IPS-15b (cell line): ENCODE data around the gene GLRX3.

Source experiments
- H3K27me3 ChIP-seq: one replicate; pipeline ENCODE4 v1.6.1; 2013; ENCODE audit warnings: low read length; ENCODE audit not compliant: control insufficient read depth, insufficient read depth
- H3K36me3 ChIP-seq: one replicate; pipeline ENCODE4 v1.6.1; 2013; ENCODE audit warnings: low read length; ENCODE audit not compliant: control insufficient read depth, insufficient read depth
- H3K4me1 ChIP-seq: one replicate; pipeline ENCODE4 v1.6.1; 2013; ENCODE audit warnings: mild to moderate bottlenecking, low read length; ENCODE audit not compliant: control insufficient read depth, insufficient read depth
- H3K4me3 ChIP-seq: one replicate; pipeline ENCODE4 v1.5.1; 2013; ENCODE audit warnings: low read depth, low read length
- H3K9ac ChIP-seq: one replicate; pipeline ENCODE4 v1.6.1; 2013; ENCODE audit warnings: low read depth, mild to moderate bottlenecking, low read length
- H3K9me3 ChIP-seq: one replicate; pipeline ENCODE4 v1.6.1; 2013; ENCODE audit warnings: mild to moderate bottlenecking, low read length; ENCODE audit not compliant: control insufficient read depth, insufficient read depth

The GLRX3 gene

GRCh38 chr10:130192276-130192848, 56.2 kb downstream of the GLRX3 start:
- Histone ChIP-seq H3K9me3 (no peaks in the 10 kb centered on the region), H3K9ac (no peak overlapping the region), H3K36me3 (peaks cover 2% of the 10 kb centered on the region), H3K27me3 (peaks cover 3% of the 10 kb centered on the region), H3K4me1 (peaks cover 2% of the 10 kb centered on the region), H3K4me3 (no peak overlapping the region)

- Histone ChIP-seq H3K9ac (no peak overlapping the region), H3K9me3 (no peaks in the 10 kb centered on the region), H3K27me3 (peaks cover 3% of the 10 kb centered on the region), H3K4me3 (no peak overlapping the region), H3K4me1 (peaks cover 2% of the 10 kb centered on the region), H3K36me3 (peaks cover 2% of the 10 kb centered on the region)
Observed at GRCh38 chr10:130193033-130193432, 56.8 kb downstream of the GLRX3 start.

GRCh38 chr10:130193493-130194193, 57.5 kb downstream of the GLRX3 start:
- H3K9me3 ChIP-seq, result no peaks in the 10 kb centered on the region
- no peak overlapping the region for H3K4me3 ChIP-seq
- peaks cover 2% of the 10 kb centered on the region for H3K4me1 ChIP-seq
- H3K36me3 ChIP-seq, result peaks cover 2% of the 10 kb centered on the region
- no peak overlapping the region for H3K9ac ChIP-seq
- H3K27me3 ChIP-seq, result peaks cover 3% of the 10 kb centered on the region

GRCh38 chr10:130194194-130194990, 58.2 kb downstream of the GLRX3 start:
- Histone ChIP-seq H3K4me1 (peaks cover 2% of the 10 kb centered on the region), H3K4me3 (no peak overlapping the region), H3K9ac (no peak overlapping the region), H3K27me3 (peaks cover 3% of the 10 kb centered on the region), H3K9me3 (no peaks in the 10 kb centered on the region), H3K36me3 (peaks cover 2% of the 10 kb centered on the region)

- H3K36me3 ChIP-seq, result no peaks in the 10 kb centered on the region
- H3K4me1 ChIP-seq, result peaks cover 2% of the 10 kb centered on the region
Observed at GRCh38 chr10:130194991-130195645, 58.9 kb downstream of the GLRX3 start.

GRCh38 chr10:130195746-130196294, 59.6 kb downstream of the GLRX3 start:
- H3K9me3 ChIP-seq, result no peaks in the 10 kb centered on the region
- no peak overlapping the region for H3K9ac ChIP-seq

More at GRCh38 chr10:130194991-130195645, 58.9 kb downstream of the GLRX3 start:
- H3K4me3 ChIP-seq, result no peak overlapping the region
- peaks cover 3% of the 10 kb centered on the region for H3K27me3 ChIP-seq
- H3K9ac ChIP-seq, result no peak overlapping the region
- H3K9me3 ChIP-seq, result no peaks in the 10 kb centered on the region

GRCh38 chr10:130196511-130197487, 60.6 kb downstream of the GLRX3 start:
- Histone ChIP-seq H3K4me3 (no peak overlapping the region), H3K27me3 (no peaks in the 10 kb centered on the region), H3K4me1 (peaks cover 2% of the 10 kb centered on the region), H3K9me3 (no peaks in the 10 kb centered on the region), H3K36me3 (no peaks in the 10 kb centered on the region), H3K9ac (no peak overlapping the region)

More at GRCh38 chr10:130195746-130196294, 59.6 kb downstream of the GLRX3 start:
- peaks cover 2% of the 10 kb centered on the region for H3K4me1 ChIP-seq
- peaks cover 3% of the 10 kb centered on the region for H3K27me3 ChIP-seq
- no peaks in the 10 kb centered on the region for H3K36me3 ChIP-seq
- no peak overlapping the region for H3K4me3 ChIP-seq

- H3K27me3 ChIP-seq, result no peaks in the 10 kb centered on the region
- H3K9me3 ChIP-seq, result no peaks in the 10 kb centered on the region
- H3K4me1 ChIP-seq, result peaks cover 2% of the 10 kb centered on the region
- H3K9ac ChIP-seq, result no peak overlapping the region
- H3K4me3 ChIP-seq, result no peak overlapping the region
- H3K36me3 ChIP-seq, result no peaks in the 10 kb centered on the region
Observed at GRCh38 chr10:130198651-130199050, 62.5 kb downstream of the GLRX3 start.

GRCh38 chr10:130200179-130201042, 64.2 kb downstream of the GLRX3 start:
- Histone ChIP-seq H3K36me3 (no peaks in the 10 kb centered on the region), H3K4me1 (no peaks in the 10 kb centered on the region), H3K27me3 (no peaks in the 10 kb centered on the region), H3K4me3 (no peak overlapping the region), H3K9ac (no peak overlapping the region), H3K9me3 (no peaks in the 10 kb centered on the region)

- no peaks in the 10 kb centered on the region for H3K36me3 ChIP-seq
- H3K4me1 ChIP-seq, result no peaks in the 10 kb centered on the region
- no peaks in the 10 kb centered on the region for H3K27me3 ChIP-seq
- H3K9ac ChIP-seq, result no peak overlapping the region
- H3K9me3 ChIP-seq, result no peaks in the 10 kb centered on the region
- H3K4me3 ChIP-seq, result no peak overlapping the region
Observed at GRCh38 chr10:130201043-130201380, 64.8 kb downstream of the GLRX3 start.
